Esophagus mucosa (tissue), 1 donor: ENCODE measurements around the gene PRKCZ. TPM values are rescaled to one million over a fixed set of nuclear protein-coding genes. Genes with fewer than 3 reads are reported as not detected.

Experiments
- ATAC-seq: fragments of 200-7000 bp; cut with Tn5 transposase; one replicate; pipeline ENCODE4 v1.9.1; 2020
- total RNA-seq: library from RNA; stranded (reverse); gene quantifications from one replicate; pipeline ENCODE4 v1.2.4, GENCODE V29; 2023
- donor health status: DM: yes; HTN: yes; CAD: no.

Gene PRKCZ
- total RNA-seq, 1 donor from 2014 or later = 21.3 TPM

DNA sequence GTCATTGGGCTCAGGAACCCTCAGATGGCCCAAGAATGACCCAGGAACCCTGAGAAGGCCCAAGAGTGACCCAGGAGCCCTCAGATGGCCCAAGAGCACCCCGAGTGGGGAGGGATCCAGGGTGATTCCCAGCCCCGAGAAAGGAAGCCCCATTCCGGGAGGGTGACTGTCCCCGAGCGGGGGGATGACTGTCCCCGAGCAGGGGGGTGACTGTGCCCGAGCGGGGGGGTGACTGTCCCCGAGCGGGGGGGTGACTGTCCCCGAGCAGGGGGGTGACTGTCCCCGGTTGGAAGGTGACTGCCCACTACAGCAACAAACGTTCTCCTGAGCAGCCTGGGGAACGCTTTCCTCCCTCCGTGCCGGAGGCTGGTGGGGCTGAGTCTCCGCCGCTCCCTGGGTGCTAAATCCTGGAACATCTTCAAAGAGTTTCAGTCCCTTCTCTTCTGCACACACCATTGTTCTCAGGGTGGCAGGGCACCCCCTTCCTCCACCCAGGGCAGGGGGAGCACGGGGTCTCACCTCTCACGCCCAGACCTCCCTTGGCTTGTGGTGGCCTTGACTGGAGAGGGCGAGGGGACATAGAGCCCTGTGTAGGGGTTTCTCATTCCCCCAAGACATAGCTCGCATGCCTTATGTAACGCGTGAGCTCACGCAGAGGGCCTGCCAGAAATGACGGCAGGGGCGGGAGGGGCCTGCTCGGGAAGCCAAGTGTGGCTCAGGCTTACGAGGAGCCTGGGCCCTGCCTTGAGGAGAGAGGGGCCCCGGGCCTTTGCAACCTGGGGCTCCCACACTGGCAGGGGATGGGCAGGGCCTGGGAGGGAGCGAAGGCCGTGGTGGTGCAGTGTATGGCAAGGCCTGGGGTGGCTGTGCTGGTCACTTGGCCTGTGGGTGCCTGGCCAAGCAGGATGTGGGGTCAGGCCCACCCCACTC is 163.6 kb downstream of the PRKCZ start:
- ATAC-seq = peak; percentile 46

DNA sequence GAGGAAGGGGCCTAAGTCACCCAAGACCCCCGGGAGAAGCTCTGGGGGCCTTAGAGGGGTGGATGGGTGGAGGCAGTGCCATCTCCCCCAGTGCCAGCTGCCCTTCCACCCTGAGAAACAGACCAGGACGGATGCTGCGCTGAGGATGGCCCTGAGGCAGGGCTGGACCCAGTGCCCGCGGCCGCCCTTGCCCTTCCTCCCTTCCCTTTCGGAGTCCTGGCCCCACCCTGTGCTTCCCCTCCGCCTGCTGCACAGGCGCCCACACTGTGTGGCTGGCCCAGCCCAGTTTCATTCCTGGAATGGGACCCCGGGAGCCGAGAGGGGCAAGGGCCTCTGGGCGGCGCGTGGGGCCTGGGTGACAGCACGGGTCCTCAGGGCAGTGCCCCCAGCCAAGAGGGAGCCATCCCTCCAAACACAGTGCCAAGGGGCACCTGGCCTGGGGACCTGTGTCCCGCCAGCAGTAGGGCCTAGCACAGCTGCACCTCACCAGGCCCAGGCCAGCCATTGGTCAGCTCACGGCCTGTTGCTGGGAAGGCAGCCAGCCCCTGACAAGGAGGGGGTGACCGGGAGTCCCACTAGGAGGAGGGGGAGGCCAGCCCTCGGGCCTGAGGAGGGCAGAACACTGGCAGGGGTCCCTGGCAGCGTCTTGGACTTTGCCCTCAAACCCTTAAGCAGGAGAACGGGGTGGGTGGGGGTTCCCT is 164.5 kb downstream of the PRKCZ start:
- ATAC-seq = peak; percentile 11

DNA sequence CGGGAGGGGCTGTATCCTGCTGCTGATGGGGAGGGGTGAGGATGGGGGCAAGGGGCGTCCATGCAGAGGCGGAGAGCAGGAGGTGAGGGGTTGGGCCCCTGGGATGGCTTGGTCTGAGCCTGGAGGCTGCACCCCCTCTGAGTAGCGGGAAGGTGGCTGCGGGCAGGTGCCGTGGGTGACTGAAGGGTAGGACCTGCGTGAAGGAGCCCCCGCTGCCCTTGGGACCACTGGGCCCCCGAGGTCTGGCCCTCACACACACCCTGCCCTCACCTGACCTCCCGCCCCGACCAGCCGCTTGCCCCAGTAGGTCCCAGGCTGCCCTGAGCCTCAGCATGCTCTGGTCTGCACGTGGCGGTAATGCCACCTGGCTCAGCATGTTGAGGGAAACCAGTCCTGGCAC is 165.1 kb downstream of the PRKCZ start:
- ATAC-seq = no peak

DNA sequence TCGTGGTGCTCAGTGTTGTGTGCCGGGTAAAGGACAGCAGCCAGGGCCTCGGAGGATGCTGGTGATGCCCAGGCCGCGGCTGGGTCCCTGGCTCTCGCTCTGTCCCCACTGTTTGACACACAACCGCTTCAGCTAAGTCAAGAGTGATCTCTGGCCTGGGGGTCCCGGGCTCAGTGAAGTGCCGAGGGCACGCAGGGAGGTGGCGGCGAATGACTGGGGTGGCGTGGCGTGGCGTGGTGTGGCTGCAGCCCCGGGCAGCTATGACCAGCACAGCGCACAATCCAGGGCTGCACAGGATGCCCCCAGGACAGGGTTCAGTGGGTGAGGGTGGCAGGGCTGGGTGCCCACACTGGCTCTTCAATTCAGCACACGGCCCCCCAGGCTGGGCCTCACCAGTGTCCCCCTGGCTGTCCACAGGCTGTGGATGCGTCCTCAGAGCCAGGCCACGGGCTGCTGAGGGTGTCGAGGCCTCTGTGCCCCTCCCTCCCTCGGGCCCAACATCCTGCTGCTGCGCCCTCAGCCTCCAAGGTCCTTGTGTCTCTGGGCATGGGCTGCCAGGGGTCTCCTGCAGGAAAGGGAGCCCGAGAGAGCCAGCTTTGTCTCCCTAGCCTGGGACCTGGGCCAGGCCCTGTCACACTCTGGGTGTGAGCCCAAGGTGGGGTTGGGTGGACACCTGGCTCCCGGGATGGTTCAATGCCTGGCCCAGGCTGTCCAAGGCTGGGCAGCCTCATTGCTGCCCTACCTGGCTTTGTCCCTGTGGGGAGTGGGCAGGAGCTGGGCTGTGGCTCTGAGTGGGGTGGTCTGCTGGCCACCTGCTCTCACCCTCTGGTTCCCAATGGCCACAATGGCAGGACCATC is 165.9 kb downstream of the PRKCZ start:
- no peak for ATAC-seq

DNA sequence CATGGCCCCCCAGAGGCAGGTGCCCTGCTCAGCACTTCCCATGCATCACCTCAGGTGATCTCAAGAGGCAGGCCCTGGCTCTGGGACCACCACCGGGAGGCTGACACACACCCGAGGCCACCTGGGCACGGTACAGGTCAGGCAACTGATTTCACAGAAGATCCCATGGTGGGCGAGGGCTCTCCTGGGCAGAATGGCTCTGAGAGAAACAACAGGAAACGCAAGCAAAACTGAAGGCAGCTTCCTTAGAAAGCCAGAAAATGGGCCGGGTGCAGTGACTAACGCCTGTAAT is 166.5 kb downstream of the PRKCZ start:
- no peak for ATAC-seq

DNA sequence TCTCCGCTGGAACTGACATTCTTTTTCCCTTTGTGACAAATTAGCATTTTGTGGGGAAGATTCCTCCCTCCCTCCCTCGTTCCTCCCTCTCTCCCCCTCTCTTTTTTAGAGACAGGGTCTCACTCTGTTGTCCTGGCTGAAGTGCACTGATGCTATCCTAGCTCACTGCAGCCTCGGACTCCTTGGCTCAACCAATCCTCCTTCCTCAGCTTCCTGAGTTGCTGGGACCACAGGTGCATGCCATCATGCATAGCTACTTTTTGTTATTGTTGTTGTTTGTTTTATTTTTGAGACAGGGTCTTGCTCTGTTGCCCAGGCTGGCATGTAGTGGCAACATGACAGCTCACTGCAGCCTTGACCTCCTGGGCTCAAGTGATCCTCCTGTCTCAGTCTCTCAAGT is 171.1 kb downstream of the PRKCZ start:
- no peak for ATAC-seq

DNA sequence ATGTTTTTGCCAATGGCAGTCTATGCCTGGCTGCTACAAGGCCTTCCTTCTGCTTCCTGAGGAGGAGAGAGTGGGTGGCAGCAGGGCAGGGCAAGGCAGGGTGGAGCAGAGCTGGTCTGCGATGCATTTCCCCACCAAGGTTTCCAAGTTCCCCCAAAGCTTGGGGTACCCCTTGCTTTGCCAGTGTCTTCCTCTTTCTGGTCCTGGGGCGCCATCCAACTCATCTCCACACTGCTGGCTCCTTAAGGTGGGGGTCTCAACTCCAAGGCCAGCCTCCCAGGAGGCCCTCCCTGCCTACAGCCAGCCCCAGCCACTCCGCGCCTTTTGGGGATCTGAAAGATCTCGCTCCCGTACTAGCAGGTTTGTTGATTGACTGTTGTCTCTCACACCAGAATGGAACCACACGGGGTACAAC is 174.0 kb downstream of the PRKCZ start:
- ATAC-seq = no peak

DNA sequence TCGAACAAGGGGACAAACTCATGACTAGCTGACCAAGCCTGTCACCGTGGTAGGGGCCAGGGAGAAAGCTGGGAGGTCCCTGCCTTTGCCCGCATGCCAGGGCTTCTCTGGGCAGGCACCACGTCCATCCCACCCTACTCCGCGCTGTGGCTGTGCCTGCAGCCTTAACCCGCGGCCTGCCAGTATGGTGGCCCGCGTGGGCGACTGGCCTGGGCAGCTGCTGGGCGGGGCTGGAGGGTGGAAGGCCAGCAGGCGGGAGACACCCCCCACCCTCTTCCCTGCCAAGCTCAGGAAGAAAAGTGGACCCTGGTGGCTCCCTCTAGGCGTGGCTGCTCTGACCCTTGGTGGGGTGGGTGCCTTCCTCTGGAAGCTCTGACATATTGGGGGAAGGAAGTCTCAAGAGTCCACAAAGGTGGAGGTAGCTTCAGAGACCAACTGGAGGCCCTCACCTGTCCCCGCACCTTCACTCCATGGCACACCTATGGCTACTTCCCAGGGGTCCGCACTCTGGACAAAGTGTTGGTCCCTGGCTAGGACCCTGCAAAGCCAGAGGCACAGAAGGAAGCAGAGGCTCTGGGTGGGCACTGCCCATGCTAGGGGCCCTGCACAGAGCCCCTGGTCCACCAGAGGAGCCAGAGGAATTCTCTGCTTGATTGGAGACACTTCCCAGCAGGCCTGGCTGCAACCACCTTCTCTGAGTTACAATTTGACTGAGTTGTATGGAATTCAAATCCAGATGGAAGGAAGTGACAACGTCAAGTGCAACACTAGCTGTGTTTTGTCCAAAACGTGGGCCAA is 174.6 kb downstream of the PRKCZ start:
- no peak for ATAC-seq

DNA sequence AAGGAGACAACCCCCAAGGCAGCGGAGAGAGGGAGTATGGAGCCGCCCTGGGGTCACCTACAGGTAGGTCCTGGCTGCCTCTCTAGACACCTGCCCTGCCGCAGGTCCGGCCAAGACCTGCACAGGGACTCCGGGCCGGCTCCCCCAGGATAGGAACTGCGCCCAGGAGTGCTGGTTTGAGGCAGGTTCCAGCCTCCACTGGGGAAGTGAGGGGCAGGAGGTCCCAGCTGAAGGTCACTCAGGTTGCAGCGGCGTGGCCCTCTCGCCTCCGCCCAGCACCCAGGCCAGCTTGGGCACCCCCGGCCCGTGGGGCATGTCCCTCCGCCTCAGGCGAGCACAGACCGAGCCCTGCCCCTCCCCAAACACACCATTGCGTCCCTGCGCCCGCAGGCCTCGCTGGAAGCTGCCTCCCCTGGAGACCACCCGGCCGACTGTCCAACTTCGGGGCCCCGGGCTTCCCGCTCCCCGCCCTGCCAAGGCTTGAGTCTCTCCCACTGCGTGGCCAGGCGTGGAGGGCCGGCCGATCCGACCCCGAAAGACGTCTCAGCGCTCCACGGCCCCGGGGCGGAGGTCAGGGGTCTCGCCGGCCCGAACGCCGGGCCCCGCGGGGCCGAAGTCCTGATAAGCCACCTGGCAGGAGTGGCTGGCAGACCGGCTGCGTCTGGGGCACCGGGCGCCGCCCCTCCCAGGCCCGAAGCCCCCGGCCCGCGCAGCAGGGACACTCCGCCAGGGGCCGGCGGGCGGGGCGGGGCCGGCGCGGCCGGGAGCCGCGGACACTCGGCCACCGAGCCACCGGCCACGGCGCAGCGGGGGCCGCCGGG is 176.5 kb downstream of the PRKCZ start:
- no peak for ATAC-seq

DNA sequence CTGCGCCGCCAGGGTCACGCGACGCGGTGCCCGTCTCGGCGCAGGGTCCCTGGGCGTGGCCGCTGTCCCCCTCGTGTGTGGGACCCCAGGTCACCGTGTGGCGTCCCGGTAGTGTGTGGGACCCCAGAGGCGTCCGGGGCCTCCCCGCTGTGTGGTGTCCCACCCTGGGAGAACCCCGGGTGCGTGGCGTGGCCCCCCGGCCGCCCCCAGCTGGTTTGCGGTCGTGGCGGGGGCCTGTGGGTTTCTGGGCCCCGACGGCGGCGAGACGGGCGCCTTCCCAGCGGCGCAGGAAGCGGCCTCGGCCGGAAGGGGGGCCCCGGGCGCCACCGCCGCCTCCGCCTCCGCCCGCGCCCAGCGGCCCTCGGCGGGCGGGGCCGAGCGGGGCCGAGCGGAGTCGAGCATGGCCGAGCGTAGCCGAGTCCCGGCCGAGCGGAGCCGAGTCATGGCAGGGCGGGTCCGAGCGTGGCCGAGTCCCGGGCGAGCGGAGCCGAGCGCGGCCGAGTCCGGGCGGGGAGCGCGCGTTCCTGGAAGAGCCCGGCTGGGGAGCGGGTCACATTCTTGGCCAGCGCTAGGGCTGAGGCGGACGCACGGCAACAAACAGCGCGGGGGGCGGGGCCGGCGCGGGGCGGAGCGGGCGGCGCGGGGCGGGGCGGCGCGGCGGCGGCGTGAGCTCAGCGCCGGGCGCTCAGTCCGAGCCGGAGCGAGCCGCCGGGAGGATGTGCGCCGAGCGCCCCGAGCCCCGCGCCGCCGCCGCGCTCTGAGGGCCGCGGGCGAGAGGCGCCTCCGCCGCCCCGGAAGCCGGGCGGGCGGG is 177.3 kb downstream of the PRKCZ start:
- peak; percentile 91 for ATAC-seq

DNA sequence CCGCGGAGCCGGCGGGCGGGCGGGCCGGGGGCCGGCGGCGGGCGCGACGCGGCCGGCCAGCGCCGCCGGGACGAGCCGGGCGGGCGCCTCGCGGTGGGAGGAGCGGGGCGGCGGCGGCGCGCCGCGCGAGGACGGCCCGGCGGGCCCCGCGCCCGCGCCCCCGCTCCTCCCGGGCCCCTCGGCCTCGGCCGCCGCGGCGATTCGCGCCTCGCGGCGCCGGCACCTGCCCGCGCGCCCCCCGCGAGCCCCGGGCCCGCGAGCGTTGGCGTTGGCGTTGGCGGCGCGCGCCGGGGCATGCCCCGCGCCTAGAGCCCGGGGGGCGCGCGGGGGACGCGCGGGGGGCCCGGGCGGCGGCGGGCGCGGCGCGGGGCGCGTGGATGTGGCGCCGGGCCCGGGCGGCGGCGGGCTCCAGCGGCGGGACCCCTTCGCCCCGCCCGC is 178.0 kb downstream of the PRKCZ start, which contains the start of gene SKI:
Gene SKI, plus strand, starts transcription at position 163 of the 438 bp plus-strand sequence. CDS start 448 bp downstream, outside the sequence.
- no peak for ATAC-seq

DNA sequence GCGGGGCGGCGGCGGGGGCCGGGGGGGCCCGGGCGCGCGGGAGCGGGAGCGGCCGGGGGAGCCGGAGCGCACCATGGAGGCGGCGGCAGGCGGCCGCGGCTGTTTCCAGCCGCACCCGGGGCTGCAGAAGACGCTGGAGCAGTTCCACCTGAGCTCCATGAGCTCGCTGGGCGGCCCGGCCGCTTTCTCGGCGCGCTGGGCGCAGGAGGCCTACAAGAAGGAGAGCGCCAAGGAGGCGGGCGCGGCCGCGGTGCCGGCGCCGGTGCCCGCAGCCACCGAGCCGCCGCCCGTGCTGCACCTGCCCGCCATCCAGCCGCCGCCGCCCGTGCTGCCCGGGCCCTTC is 178.5 kb downstream of the PRKCZ start:
- no peak for ATAC-seq

DNA sequence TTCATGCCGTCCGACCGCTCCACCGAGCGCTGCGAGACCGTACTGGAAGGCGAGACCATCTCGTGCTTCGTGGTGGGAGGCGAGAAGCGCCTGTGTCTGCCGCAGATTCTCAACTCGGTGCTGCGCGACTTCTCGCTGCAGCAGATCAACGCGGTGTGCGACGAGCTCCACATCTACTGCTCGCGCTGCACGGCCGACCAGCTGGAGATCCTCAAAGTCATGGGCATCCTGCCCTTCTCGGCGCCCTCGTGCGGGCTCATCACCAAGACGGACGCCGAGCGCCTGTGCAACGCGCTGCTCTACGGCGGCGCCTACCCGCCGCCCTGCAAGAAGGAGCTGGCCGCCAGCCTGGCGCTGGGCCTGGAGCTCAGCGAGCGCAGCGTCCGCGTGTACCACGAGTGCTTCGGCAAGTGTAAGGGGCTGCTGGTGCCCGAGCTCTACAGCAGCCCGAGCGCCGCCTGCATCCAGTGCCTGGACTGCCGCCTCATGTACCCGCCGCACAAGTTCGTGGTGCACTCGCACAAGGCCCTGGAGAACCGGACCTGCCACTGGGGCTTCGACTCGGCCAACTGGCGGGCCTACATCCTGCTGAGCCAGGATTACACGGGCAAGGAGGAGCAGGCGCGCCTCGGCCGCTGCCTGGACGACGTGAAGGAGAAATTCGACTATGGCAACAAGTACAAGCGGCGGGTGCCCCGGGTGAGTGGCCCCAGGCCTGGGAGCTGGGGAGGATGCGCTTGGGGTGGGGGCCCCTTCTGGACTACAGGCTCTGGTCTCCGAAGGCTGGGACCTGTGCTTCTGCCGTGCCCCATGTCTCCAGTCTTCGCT is 179.0 kb downstream of the PRKCZ start:
- peak; percentile 29 for ATAC-seq

DNA sequence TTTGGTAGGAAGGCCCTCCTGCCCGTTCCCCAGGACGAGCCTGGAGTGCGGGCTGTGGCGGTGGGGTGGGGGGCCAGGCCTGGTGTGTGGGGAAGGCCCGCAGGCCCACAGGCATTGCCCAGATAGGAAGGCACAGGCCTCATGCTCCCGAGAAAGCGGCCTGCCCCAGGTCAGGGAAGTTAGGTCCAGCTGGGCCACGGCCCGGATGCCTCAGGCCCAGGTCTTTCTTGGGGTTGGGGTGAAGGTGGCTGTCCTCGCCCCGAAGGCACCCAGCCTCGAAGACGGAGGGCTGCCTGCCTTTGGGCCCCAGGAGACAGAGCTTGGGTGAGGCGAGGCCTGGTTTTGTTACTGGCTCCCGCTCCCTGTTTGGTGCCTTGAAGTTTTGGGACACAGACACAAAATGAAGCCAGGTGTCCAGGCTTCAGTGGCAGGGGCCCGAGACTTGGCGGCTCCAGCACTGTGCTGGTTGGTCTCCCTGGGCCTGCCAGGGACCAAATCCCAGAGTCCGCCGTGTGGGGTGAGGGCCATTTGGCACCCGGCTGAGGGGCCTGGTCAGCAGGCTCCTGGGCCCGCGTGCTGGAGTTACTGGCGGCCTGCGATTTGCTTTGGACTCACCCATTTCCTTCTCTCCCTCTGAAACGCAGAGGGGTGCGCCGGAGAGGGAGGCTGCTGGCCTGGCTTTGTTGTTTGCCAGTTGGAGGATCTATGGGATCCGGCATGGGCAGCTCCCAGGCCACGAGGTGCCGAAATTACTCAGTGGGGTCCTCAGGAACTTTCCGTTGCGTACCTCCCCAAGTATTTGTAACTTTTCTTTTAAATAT is 179.9 kb downstream of the PRKCZ start:
- ATAC-seq = no peak

DNA sequence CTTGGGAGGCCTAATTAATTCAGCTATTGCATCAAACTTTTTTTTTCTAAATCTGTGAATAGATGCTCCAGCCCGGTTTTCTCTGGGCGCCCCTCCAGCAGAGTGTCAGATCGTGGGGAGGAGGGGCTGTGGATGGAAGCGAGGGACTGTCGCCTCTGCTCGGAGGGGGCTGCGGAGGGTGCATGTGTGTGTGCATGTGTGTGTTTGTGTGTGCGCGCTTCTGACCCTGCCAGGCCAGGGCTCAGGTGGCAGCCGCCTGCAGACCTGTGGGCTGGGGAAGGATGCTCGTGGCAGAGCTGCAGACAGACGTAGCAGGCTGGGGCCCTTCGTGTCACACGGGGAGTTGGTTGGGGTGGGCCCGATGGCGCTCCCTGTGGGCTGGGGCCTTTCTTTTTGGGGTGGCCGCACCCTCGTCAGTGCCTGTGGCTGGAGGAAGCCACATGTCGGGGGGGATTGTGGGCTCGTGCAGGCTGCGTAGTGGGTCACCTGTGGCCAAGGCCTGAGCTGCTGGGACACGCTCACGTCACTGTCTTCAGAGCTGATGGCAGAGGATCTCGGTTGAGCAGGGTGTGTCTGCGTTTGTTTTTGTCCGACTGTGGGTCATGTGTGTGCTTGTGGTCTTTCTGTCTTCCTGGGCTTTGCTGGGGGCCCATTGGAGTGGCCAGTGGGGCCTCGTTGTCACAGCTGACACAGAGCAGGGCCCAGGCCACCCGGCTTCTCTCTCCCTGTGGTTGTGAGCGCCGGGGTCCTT is 180.7 kb downstream of the PRKCZ start:
- no peak for ATAC-seq

DNA sequence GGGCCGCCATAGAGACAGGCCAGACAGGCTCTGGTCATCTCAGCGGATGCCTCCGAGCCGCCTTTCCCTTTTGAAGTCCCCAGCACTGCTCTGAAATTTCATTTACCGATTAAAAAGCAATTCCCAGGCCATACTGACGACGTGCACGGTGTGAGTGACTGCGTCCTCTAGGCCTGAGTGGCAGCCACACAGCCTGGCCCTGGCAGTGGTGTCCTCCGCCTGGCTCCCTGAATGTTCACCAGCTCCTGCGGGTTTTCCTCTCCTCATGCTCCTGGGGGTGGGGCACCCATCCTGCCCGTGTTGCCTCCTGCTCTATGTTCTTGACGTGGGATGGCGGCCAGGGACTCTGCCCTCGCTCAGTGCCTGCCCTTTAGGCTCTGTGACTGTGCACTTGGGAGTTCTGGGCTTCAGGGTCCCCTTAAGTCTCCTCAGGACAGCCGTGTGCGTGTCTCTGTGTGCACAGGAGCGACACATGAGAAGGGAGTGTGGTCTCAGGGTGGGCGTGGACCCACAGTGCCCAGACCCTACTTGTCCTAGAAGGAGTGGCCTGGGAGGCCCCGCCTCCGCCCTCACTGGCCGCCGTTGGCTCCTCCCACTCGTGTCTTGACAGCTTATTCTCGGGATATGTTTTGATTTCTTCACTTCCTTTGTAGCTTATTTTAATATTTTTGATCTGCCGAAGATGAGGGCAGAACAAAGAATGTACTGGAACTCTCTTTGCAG is 181.5 kb downstream of the PRKCZ start:
- no peak for ATAC-seq
